NT2/D1 (cell line): ENCODE measurements around the gene MRM3.

ENCODE experiments used
- SUZ12 ChIP-seq: IDR thresholded peaks from 2 replicates; pipeline ENCODE4 v1.6.1; 2011; ENCODE audit not compliant: insufficient read length, insufficient read depth; ENCODE audit errors: extremely low read depth
- YY1 ChIP-seq: IDR thresholded peaks from 2 replicates; pipeline ENCODE4 v1.6.1; 2011; ENCODE audit not compliant: insufficient read length, insufficient read depth

DNA sequence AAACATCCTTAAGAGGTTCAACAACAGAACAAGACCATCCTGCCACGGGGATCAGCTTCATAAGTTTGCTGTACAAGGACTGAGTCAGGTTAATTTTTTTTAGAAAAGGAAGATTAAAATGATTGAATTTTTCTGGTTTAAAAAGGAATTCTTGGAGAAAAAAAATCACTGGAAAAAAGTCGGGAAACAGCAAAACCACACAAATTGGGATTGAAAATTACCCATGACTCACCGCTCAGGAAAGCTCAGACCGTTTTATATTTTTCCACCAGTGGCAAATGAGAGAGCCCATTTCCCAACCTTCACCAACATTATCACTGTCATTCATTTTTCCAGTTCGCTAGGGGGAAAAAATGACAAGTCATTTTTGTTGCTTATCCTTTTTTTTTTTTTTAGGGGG is 46.6 kb downstream of the MRM3 start:
- no peak for TF ChIP-seq YY1
- no peak for TF ChIP-seq SUZ12
